Astrocyte of the cerebellum (primary cell): ENCODE measurements around the gene ZBED5.
"Not testable (repeated sequence)": the region's sequence is repeated elsewhere in the genome, so short reads cannot be mapped to it uniquely, and the experiment has no call there.

Experiments
- DNase-seq: peaks from one replicate; pipeline ENCODE4 v3.0.0-alpha.2; 2011; ENCODE audit warnings: low read depth
- H3K4me3 ChIP-seq: 2 replicates; pipeline ENCODE4 v1.5.1; 2011; ENCODE audit warnings: mild to moderate bottlenecking, low read depth, low read length, moderate library complexity
- in situ Hi-C: cut with HindIII; loops from 2 replicates; pipeline ENCODE4 v1.10.0; 2017; ENCODE audit warnings: low sequenced_read_pairs
- TF ChIP-seq, protein P1 (sequence below): IDR thresholded peaks from 2 replicates; pipeline ENCODE4 v1.5.1; 2012; ENCODE audit warnings: low read length, low read depth, moderate library complexity, mild to moderate bottlenecking; ENCODE audit errors: missing control alignments

ZBED5 gene

DNA sequence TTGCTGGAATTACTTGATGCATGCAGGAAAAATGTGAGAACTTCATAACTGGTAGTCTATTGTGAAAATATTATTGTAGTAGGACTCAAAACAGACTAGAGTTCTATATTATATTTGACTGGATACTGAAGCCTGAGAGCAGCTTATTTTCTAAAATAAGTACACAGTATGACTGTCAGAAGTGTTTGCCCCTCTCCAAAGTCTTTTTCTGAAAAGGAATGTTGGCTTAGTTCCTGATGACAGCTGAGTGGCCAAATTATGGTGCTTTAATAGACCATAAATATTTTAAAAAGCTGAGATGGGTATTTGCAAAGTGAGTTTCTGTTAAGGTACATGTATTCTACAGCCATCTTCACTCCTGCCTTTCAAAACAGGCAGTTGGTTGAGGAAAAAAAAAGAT lies 13.1 kb downstream of the ZBED5 start:
- H3K4me3 ChIP-seq: no peak overlapping the region
- in situ Hi-C loops: no loop called here
- no peak for DNase-seq
- TF ChIP-seq, protein P1, sequence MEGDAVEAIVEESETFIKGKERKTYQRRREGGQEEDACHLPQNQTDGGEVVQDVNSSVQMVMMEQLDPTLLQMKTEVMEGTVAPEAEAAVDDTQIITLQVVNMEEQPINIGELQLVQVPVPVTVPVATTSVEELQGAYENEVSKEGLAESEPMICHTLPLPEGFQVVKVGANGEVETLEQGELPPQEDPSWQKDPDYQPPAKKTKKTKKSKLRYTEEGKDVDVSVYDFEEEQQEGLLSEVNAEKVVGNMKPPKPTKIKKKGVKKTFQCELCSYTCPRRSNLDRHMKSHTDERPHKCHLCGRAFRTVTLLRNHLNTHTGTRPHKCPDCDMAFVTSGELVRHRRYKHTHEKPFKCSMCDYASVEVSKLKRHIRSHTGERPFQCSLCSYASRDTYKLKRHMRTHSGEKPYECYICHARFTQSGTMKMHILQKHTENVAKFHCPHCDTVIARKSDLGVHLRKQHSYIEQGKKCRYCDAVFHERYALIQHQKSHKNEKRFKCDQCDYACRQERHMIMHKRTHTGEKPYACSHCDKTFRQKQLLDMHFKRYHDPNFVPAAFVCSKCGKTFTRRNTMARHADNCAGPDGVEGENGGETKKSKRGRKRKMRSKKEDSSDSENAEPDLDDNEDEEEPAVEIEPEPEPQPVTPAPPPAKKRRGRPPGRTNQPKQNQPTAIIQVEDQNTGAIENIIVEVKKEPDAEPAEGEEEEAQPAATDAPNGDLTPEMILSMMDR: no peak

DNA sequence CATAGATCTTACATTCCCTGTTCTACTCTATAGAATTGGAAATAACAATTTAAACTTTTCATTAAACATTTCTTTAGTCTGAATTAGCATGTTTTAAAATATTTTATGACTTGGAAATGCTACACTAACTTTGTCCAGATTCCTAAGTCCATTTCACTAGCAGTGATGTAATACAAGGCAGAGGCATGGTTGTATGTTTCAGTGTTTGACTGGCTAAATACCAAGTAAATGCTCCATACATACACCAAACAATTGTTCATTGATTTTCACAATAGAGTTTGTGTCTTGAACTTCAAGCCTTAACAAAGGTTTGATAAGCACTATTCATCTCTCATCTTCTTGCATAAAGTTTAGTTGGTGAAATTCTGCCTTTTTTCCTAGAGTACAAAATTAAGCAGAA lies 13.5 kb downstream of the ZBED5 start:
- no peak for DNase-seq
- TF ChIP-seq, protein P1: no peak
- in situ Hi-C loops: no loop called here
- no peak overlapping the region for H3K4me3 ChIP-seq

DNA sequence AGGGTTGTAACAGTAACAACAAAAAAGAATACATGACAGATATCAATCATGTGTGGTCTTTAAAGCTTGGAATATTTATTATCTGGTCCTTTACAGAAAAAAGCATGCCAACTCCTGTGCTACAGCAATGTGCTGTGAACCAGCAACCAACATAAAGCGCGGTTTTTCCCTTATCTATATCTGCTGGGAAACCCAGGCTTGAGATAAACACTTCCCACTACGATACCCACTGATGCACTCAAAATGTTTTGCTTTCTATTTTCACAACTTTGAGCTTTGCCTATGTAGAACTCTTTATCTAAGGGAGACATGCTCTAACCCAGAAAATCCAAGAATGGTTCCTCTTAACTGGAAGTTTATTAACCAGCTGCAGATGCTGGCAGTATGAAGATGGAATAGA lies 19.0 kb downstream of the ZBED5 start:
- TF ChIP-seq, protein P1: no peak
- no peak for DNase-seq
- no peak overlapping the region for H3K4me3 ChIP-seq
- in situ Hi-C loops: no loop called here

DNA sequence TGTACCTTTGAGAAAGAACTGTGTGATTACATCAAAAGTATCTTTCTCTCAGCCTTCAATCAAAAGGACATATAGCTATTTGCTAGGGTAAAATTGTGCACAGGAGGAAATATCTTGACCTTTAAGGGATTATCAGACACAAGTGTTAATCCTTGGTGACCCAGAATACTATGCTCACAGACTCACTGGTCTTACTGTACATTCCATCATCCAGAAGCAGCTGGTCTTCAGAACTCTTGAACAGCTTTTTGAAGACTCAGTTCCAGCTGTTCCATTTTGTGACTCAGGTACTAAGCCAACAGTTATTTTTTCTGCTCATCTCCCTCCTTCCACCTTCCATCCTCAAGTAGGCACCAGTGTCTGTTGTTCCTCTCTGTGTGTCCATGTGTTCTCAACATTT lies 19.8 kb downstream of the ZBED5 start:
- TF ChIP-seq, protein P1: no peak
- no peak overlapping the region for H3K4me3 ChIP-seq
- DNase-seq: no peak
- in situ Hi-C loops: no loop called here

DNA sequence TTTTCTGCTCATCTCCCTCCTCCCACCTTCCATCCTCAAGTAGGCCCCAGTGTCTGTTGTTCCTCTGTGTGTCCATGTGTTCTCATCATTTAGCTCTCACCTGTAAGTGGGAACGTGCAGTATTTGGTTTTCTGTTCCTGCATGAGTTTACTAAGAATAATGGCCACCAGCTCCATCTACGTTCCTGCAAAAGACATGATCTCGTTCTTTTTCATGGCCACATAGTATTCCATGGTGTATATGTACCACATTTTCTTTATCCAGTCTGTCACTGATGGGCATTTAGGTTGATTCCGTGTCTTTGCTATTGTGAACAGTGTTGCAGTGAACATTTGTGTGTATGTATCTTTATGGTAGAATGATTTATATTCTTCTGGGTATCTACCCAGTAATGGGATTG lies 21.0 kb downstream of the ZBED5 start:
- DNase-seq, H3K4me3 ChIP-seq, in situ Hi-C loops: not testable (repeated sequence)

DNA sequence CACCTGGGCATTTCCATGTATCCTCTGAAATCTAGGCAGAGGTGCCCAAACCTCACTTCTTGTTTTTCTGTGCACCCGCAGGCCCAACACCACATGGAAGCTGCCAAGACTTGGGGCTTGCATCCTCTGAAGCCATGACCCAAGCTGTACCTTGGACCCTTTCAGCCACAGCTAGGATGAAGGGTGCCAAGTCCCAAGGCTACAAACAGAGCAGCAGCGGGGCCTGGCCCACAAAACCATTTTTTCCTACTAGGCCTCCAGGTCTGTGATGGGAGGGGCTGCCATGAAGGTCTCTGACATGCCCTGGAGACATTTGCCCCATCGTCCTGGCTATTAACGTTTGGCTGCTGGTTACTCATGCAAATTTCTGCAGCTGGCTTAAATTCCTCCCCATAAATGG lies 28.7 kb downstream of the ZBED5 start:
- in situ Hi-C loops: no loop called here
- no peak for DNase-seq
- TF ChIP-seq, protein P1: no peak
- no peak overlapping the region for H3K4me3 ChIP-seq

DNA sequence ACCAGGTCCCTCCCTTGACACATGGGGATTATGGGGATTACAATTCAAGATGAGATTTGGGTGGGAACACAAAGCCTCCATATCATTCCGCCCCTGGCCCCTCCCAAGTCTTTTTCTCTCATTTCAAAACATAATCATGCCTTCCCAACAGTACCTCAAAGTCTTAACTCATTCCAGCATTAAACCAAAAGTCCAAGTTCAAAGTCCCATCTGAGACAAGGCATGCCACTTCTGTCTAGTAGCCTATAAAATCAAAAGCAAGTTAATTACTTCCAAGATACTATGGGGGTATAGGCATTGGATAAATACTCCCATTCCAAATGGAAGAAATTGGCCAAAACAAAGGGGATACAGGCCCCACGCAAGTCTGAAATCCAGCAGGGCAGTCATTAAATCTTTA lies 29.5 kb downstream of the ZBED5 start:
- no peak for DNase-seq
- no peak overlapping the region for H3K4me3 ChIP-seq
- TF ChIP-seq, protein P1: no peak
- in situ Hi-C loops: no loop called here
